Epithelial cell of umbilical artery (primary cell): ENCODE results near the gene KBTBD3. TPM values are rescaled to one million over a fixed set of nuclear protein-coding genes. Genes with fewer than 3 reads are reported as not detected.

Experiments used
- total RNA-seq: library from RNA; depleted of rRNA; stranded (reverse); fragments of >200 nt; gene quantifications from 2 replicates; pipeline ENCODE4 v1.2.3, GENCODE V29; 2014

The KBTBD3 gene, protein sequence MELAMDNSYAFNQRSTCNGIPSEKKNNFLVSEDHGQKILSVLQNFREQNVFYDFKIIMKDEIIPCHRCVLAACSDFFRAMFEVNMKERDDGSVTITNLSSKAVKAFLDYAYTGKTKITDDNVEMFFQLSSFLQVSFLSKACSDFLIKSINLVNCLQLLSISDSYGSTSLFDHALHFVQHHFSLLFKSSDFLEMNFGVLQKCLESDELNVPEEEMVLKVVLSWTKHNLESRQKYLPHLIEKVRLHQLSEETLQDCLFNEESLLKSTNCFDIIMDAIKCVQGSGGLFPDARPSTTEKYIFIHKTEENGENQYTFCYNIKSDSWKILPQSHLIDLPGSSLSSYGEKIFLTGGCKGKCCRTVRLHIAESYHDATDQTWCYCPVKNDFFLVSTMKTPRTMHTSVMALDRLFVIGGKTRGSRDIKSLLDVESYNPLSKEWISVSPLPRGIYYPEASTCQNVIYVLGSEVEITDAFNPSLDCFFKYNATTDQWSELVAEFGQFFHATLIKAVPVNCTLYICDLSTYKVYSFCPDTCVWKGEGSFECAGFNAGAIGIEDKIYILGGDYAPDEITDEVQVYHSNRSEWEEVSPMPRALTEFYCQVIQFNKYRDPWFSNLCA
- total RNA-seq = 1.3 and 5.2 TPM in 2 replicates

GRCh38 chr11:106076919-106077608 is at the start of gene KBTBD3:
TSS of gene KBTBD3 (minus strand) at chr11:106077347. CDS start at chr11:106059097, 18,250 bp downstream.

GRCh38 chr11:106077609-106078455 is 685 bp upstream of the KBTBD3 start, which contains the start of gene AASDHPPT:
TSS of gene AASDHPPT (plus strand) at chr11:106077662. CDS start at chr11:106077711, 49 bp downstream.

GRCh38 chr11:106021967-106022794 is 55.0 kb downstream of the KBTBD3 start, which contains the start of gene MSANTD4:
TSS of gene MSANTD4 (minus strand) at chr11:106022240. CDS start at chr11:106010917, 11,323 bp downstream.

Other genes with a start within 250 kb of the KBTBD3 start
- 25.7 and 47.1 TPM in 2 replicates for gene MSANTD4, start 55.1 kb downstream of the KBTBD3 start, total RNA-seq
- gene AASDHPPT, start 315 bp upstream of the KBTBD3 start, total RNA-seq = 54.2 and 65.5 TPM in 2 replicates